HEK293T (cell line): ENCODE data around the gene SMTNL2.

ENCODE experiments used
- ARNT ChIP-seq: fragments of 450-650 bp; IDR thresholded peaks from 2 replicates; pipeline ENCODE4 v1.6.1; 2017; ENCODE audit warnings: mild to moderate bottlenecking
- BHLHE40 ChIP-seq: fragments of 450-650 bp; IDR thresholded peaks from 2 replicates; pipeline ENCODE4 v1.6.1; 2016; ENCODE audit warnings: mild to moderate bottlenecking, moderate library complexity, borderline replicate concordance
- CTBP1 ChIP-seq: fragments of 450-650 bp; IDR thresholded peaks from 2 replicates; pipeline ENCODE4 v1.6.1; 2016; ENCODE audit warnings: borderline replicate concordance
- ELF4 ChIP-seq: fragments of 450-650 bp; IDR thresholded peaks from 2 replicates; pipeline ENCODE4 v1.6.1; 2017; ENCODE audit warnings: antibody characterized with exemption
- FOXK2 ChIP-seq: fragments of 450-650 bp; IDR thresholded peaks from 2 replicates; pipeline ENCODE4 v1.6.1; 2016; ENCODE audit warnings: mild to moderate bottlenecking
- FOXM1 ChIP-seq: fragments of 450-650 bp; IDR thresholded peaks from 2 replicates; pipeline ENCODE4 v1.6.1; 2017; ENCODE audit warnings: mild to moderate bottlenecking, borderline replicate concordance
- HDGF ChIP-seq: fragments of 450-650 bp; IDR thresholded peaks from 2 replicates; pipeline ENCODE4 v1.6.1; 2017; ENCODE audit warnings: antibody characterized with exemption, borderline replicate concordance
- NFRKB ChIP-seq: fragments of 450-650 bp; IDR thresholded peaks from 2 replicates; pipeline ENCODE4 v1.6.1; 2016; ENCODE audit warnings: mild to moderate bottlenecking, moderate library complexity
- PKNOX1 ChIP-seq: fragments of 450-650 bp; IDR thresholded peaks from 2 replicates; pipeline ENCODE4 v1.6.1; 2016
- SP1 ChIP-seq: fragments of 450-650 bp; IDR thresholded peaks from 2 replicates; pipeline ENCODE4 v1.6.1; 2017
- SUZ12 ChIP-seq: fragments of 450-650 bp; IDR thresholded peaks from 2 replicates; pipeline ENCODE4 v1.6.1; 2016; ENCODE audit warnings: mild to moderate bottlenecking
- TARDBP ChIP-seq: fragments of 450-650 bp; IDR thresholded peaks from 2 replicates; pipeline ENCODE4 v1.6.1; 2016

GRCh38 chr17:4583782-4584100, 588 bp upstream of the SMTNL2 start:
- TF ChIP-seq CTBP1 (no peak), SUZ12 (no peak), ELF4 (no peak), PKNOX1 (no peak), FOXK2 (no peak), NFRKB (no peak), HDGF (no peak), ARNT (no peak), BHLHE40 (no peak), TARDBP (no peak), SP1 (no peak), FOXM1 (no peak)
